Measurements from ENCODE around the gene CHCHD3. TPM values are rescaled to one million over a fixed set of nuclear protein-coding genes. Genes with fewer than 3 reads are reported as not detected.
"Not testable (repeated sequence)": the region's sequence is repeated elsewhere in the genome, so short reads cannot be mapped to it uniquely, and the experiment has no call there.

Gene CHCHD3
- total and polyA plus RNA-seq, 3 experiments from 2014 or later: 59.1 to 87.6 (median 86.9) TPM

DNA sequence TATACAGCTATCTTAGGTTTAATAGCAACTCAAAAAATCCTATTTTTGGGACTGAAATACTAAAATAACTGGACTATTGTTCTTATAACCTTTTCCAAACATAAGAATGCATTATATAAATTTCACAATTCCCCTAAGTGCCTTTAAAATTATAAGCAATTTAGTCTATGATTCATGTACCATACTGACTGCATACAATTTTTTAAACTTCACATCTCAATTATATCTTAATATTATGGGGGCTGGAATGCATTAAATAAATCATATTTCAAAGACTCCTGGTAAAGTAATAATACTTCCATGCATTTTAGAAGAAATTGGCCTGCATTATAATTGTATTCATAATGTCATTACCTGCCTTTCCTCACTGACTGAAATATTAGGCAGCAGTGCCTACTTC lies 144.6 kb downstream of the CHCHD3 start:
- Mint-ChIP-seq H3K27me3 (no peaks in the 10 kb centered on the region), H3K4me1 (peaks cover 6 to 11% (median 9%) of the 10 kb centered on the region in 3 donors), H3K27ac (no peak overlapping the region), H3K4me3 (no peak overlapping the region), H3K36me3 (peaks cover 19 to 37% (median 28%) of the 10 kb centered on the region in 3 donors), H3K9me3 (peaks cover 0 to 4% (median 0%) of the 10 kb centered on the region in 5 donors)
- Histone ChIP-seq H3K36me3 (ENCODE audit: insufficient read depth, low read length) (no peaks in the 10 kb centered on the region), H3K4me1 (ENCODE audit: insufficient read depth, low read length) (no peaks in the 10 kb centered on the region), H3K27me3 (ENCODE audit: insufficient read depth, low read length, poor library complexity, severe bottlenecking) (no peaks in the 10 kb centered on the region), H3K9me3 (ENCODE audit: low read length) (no peaks in the 10 kb centered on the region), H3K27ac (ENCODE audit: low read depth, low read length) (no peak overlapping the region), H3K4me3 (ENCODE audit: low read length) (no peak overlapping the region)
- CTCF ChIA-PET: no interaction called here
- POLR2A ChIA-PET: no interaction called here
- DNase-seq: no peak

DNA sequence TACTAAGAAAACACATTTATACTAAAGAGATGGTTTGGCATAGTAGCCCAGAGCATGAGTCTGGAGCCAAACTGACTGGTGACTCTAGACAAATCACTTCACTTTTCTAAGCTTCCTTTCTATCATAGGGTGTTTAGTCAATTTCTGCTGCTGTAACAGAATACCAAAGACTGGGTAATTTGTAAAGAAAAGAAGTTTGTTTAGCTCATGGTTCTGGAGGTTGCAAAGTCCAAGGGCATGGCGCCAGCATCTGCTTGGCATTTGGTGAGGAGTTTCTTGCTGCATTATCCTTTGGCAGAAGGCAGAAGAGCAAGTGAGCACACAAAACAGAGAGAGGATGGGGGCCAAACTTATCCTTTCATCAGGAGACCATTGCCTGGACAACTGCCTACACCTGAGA lies 146.3 kb downstream of the CHCHD3 start:
- H3K27ac Mint-ChIP-seq: no peak overlapping the region
- ChIA-PET POLR2A (no interaction called here), CTCF (no interaction called here)
- Histone ChIP-seq H3K27me3 (ENCODE audit: insufficient read depth, low read length, poor library complexity, severe bottlenecking) (no peaks in the 10 kb centered on the region), H3K9me3 (ENCODE audit: low read length) (no peaks in the 10 kb centered on the region), H3K27ac (ENCODE audit: low read depth, low read length) (no peak overlapping the region), H3K4me1 (ENCODE audit: insufficient read depth, low read length) (no peaks in the 10 kb centered on the region), H3K4me3 (ENCODE audit: low read length) (no peak overlapping the region), H3K36me3 (ENCODE audit: insufficient read depth, low read length) (no peaks in the 10 kb centered on the region)
- no peak for DNase-seq
- H3K4me3 Mint-ChIP-seq: no peak overlapping the region
- H3K4me1 Mint-ChIP-seq: peaks cover 0 to 4% (median 0%) of the 10 kb centered on the region in 3 donors
- H3K36me3 Mint-ChIP-seq: peaks cover 18 to 36% (median 23%) of the 10 kb centered on the region in 3 donors
- no peaks in the 10 kb centered on the region for H3K27me3 Mint-ChIP-seq
- peaks cover 0 to 4% (median 0%) of the 10 kb centered on the region in 5 donors for H3K9me3 Mint-ChIP-seq

DNA sequence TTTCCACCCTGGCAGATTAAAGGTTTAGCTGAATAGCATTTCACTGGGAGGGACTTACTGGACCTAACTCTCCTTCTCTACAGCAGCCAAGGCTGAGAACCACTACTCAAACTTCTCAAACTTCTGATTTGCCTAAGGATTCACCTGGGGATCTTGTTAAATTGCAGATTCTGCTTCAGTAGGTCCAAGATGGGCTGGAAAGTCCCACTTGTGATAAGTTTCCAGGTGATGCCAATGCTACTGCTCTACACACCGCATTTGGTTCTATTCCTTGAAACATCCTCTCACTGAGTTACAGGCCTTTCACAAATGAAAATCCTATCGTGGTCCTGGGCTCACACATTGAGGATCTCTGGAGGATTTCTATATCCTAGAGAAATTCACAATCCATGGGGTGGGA lies 147.9 kb downstream of the CHCHD3 start:
- CTCF ChIA-PET: no interaction called here
- peaks cover 0 to 8% (median 0%) of the 10 kb centered on the region in 3 donors for H3K4me1 Mint-ChIP-seq
- H3K27me3 Mint-ChIP-seq: no peaks in the 10 kb centered on the region
- peaks cover 0 to 4% (median 0%) of the 10 kb centered on the region in 5 donors for H3K9me3 Mint-ChIP-seq
- Histone ChIP-seq H3K27ac (ENCODE audit: low read depth, low read length) (no peak overlapping the region), H3K4me1 (ENCODE audit: insufficient read depth, low read length) (no peaks in the 10 kb centered on the region), H3K27me3 (ENCODE audit: insufficient read depth, low read length, poor library complexity, severe bottlenecking) (no peaks in the 10 kb centered on the region), H3K9me3 (ENCODE audit: low read length) (no peaks in the 10 kb centered on the region), H3K36me3 (ENCODE audit: insufficient read depth, low read length) (no peaks in the 10 kb centered on the region), H3K4me3 (ENCODE audit: low read length) (no peak overlapping the region)
- H3K4me3 Mint-ChIP-seq: no peak overlapping the region
- no peak overlapping the region for H3K27ac Mint-ChIP-seq
- peaks cover 26 to 40% (median 28%) of the 10 kb centered on the region in 3 donors for H3K36me3 Mint-ChIP-seq
- DNase-seq: no peak
- POLR2A ChIA-PET: no interaction called here

DNA sequence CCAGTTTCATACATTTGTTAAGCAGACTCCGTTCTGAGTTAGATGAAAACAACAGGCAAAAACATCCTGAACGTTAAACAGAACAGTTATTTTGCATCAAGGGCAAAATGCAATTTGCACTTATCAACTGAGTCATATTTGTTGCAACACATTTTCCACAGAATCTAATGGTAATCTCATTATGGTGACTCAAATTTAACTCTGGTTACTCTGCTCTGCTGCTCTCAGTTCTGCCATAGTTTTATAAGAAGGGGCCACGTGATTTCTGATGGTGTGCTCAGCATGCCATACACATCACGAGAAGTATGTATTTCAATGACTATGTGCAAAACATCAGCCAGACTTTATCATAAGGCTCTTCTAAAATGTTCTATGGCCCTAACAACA lies 148.8 kb downstream of the CHCHD3 start:
- Histone ChIP-seq H3K36me3 (ENCODE audit: insufficient read depth, low read length) (no peaks in the 10 kb centered on the region), H3K27me3 (ENCODE audit: insufficient read depth, low read length, poor library complexity, severe bottlenecking) (no peaks in the 10 kb centered on the region), H3K9me3 (ENCODE audit: low read length) (no peaks in the 10 kb centered on the region), H3K27ac (ENCODE audit: low read depth, low read length) (no peak overlapping the region), H3K4me3 (ENCODE audit: low read length) (no peak overlapping the region), H3K4me1 (ENCODE audit: insufficient read depth, low read length) (no peaks in the 10 kb centered on the region)
- Mint-ChIP-seq H3K27me3 (no peaks in the 10 kb centered on the region), H3K27ac (peak overlapping the region in 1 of 8 donors; percentile 9), H3K4me3 (no peak overlapping the region), H3K36me3 (peaks cover 23 to 46% (median 26%) of the 10 kb centered on the region in 3 donors), H3K9me3 (peaks cover 0 to 4% (median 0%) of the 10 kb centered on the region in 5 donors), H3K4me1 (peaks cover 0 to 8% (median 0%) of the 10 kb centered on the region in 3 donors)
- ChIA-PET CTCF (no interaction called here), POLR2A (no interaction called here)
- DNase-seq: no peak

- H3K36me3 ChIP-seq (ENCODE audit: insufficient read depth, low read length): no peaks in the 10 kb centered on the region
- H3K27ac Mint-ChIP-seq: peak overlapping the region in 1 of 8 donors; percentile 6
- H3K4me1 Mint-ChIP-seq: peaks cover 0 to 8% (median 0%) of the 10 kb centered on the region in 3 donors
- no peaks in the 10 kb centered on the region for H3K4me1 ChIP-seq (ENCODE audit: insufficient read depth, low read length)
- H3K27me3 ChIP-seq (ENCODE audit: insufficient read depth, low read length, poor library complexity, severe bottlenecking): no peaks in the 10 kb centered on the region
- ChIA-PET POLR2A (no interaction called here), CTCF (no interaction called here)
- H3K4me3 Mint-ChIP-seq: no peak overlapping the region
- H3K27me3 Mint-ChIP-seq: no peaks in the 10 kb centered on the region
- DNase-seq: no peak
- H3K4me3 ChIP-seq (ENCODE audit: low read length): no peak overlapping the region
- peaks cover 23 to 49% (median 27%) of the 10 kb centered on the region in 3 donors for H3K36me3 Mint-ChIP-seq
- H3K27ac ChIP-seq (ENCODE audit: low read depth, low read length): no peak overlapping the region
- no peaks in the 10 kb centered on the region for H3K9me3 ChIP-seq (ENCODE audit: low read length)
- H3K9me3 Mint-ChIP-seq: peaks cover 0 to 4% (median 0%) of the 10 kb centered on the region in 5 donors
These were observed 149.4 kb downstream of the CHCHD3 start for GRCh38 chr7:132932296-132933071.

- H3K9me3 Mint-ChIP-seq: peaks cover 0 to 4% (median 0%) of the 10 kb centered on the region in 5 donors
- POLR2A ChIA-PET: no interaction called here
These were observed 151.0 kb downstream of the CHCHD3 start for GRCh38 chr7:132930881-132931280.

DNA sequence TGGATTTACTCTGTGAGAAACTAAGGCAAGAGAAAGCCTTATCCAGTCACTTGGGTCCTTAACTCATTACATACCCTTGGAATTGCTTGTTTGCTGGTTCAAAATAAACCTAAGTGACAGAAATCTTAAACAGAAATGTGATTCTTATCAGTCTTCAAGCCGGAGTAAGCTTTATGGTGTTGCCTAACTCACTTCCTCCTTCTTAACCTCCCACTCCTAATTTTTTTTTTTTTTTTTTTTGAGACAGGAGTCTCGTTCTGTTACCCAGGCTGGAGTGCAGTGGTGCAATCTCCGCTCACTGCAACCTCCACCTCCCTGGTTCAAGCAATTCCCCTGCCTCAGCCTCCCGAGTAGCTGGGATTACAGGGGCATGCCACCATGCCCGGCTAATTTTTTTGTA lies 151.9 kb downstream of the CHCHD3 start:
- H3K27me3 ChIP-seq (ENCODE audit: insufficient read depth, low read length, poor library complexity, severe bottlenecking); H3K4me3 Mint-ChIP-seq; H3K27me3 Mint-ChIP-seq; DNase-seq; H3K4me3 ChIP-seq (ENCODE audit: low read length); H3K9me3 Mint-ChIP-seq; H3K4me1 ChIP-seq (ENCODE audit: insufficient read depth, low read length); H3K4me1 Mint-ChIP-seq; H3K36me3 ChIP-seq (ENCODE audit: insufficient read depth, low read length); CTCF ChIA-PET; H3K9me3 ChIP-seq (ENCODE audit: low read length); H3K27ac Mint-ChIP-seq; H3K27ac ChIP-seq (ENCODE audit: low read depth, low read length): not testable (repeated sequence)
- POLR2A ChIA-PET: interaction anchor here (0.7 kb wide), 1 partner anchor 46 kb away, joined by 3 read pairs; no protein-coding TSS in a partner anchor
- peaks cover 17 to 49% (median 31%) of the 10 kb centered on the region in 3 donors for H3K36me3 Mint-ChIP-seq

More at GRCh38 chr7:132930881-132931280, 151.0 kb downstream of the CHCHD3 start:
- Mint-ChIP-seq H3K27me3 (no peaks in the 10 kb centered on the region), H3K36me3 (peaks cover 23 to 55% (median 33%) of the 10 kb centered on the region in 3 donors), H3K4me3 (no peak overlapping the region), H3K4me1 (peaks cover 0 to 8% (median 0%) of the 10 kb centered on the region in 3 donors), H3K27ac (no peak overlapping the region)
- H3K36me3 ChIP-seq (ENCODE audit: insufficient read depth, low read length): no peaks in the 10 kb centered on the region
- no peaks in the 10 kb centered on the region for H3K4me1 ChIP-seq (ENCODE audit: insufficient read depth, low read length)
- no peaks in the 10 kb centered on the region for H3K27me3 ChIP-seq (ENCODE audit: insufficient read depth, low read length, poor library complexity, severe bottlenecking)
- CTCF ChIA-PET: no interaction called here
- H3K9me3 ChIP-seq (ENCODE audit: low read length): no peaks in the 10 kb centered on the region
- H3K27ac ChIP-seq (ENCODE audit: low read depth, low read length): no peak overlapping the region
- no peak overlapping the region for H3K4me3 ChIP-seq (ENCODE audit: low read length)
- DNase-seq: no peak

DNA sequence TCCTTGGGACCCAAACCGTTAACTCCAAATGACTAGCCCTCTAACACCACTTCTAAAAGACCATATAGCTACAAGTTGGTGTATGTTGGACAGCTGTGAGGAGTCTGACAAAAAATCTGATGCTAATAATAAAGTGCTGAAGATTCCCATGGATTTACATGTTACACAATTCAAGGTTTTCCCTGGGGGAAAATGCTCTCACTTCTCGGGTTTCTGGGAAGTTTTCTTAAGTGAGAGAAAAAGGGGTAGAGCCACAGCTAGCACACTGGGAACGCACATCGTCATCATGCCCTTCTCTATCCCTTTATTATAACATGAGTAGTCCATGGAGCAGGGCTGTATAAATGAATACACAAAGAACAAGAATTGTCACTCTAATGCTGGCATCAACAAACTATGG lies 162.1 kb downstream of the CHCHD3 start:
- H3K36me3 ChIP-seq (ENCODE audit: insufficient read depth, low read length): no peaks in the 10 kb centered on the region
- H3K9me3 Mint-ChIP-seq: no peaks in the 10 kb centered on the region
- no peak for DNase-seq
- no peaks in the 10 kb centered on the region for H3K27me3 Mint-ChIP-seq
- H3K27ac ChIP-seq (ENCODE audit: low read depth, low read length): no peak overlapping the region
- no peaks in the 10 kb centered on the region for H3K27me3 ChIP-seq (ENCODE audit: insufficient read depth, low read length, poor library complexity, severe bottlenecking)
- H3K4me1 ChIP-seq (ENCODE audit: insufficient read depth, low read length): no peaks in the 10 kb centered on the region
- H3K4me1 Mint-ChIP-seq: peaks cover 0 to 5% (median 2%) of the 10 kb centered on the region in 3 donors
- H3K27ac Mint-ChIP-seq: no peak overlapping the region
- ChIA-PET CTCF (no interaction called here), POLR2A (no interaction called here)
- H3K4me3 Mint-ChIP-seq: no peak overlapping the region
- no peak overlapping the region for H3K4me3 ChIP-seq (ENCODE audit: low read length)
- peaks cover 9 to 15% (median 10%) of the 10 kb centered on the region in 3 donors for H3K36me3 Mint-ChIP-seq
- H3K9me3 ChIP-seq (ENCODE audit: low read length): no peaks in the 10 kb centered on the region

Measured in CD8-positive, alpha-beta memory T cell (primary cell).